GM21619 (cell line): ENCODE data around the gene GNAZ.

ENCODE experiments used
- ATAC-seq: cut with Tn5 transposase; IDR thresholded peaks from one replicate; pipeline ENCODE4 v1.9.1; 2021; ENCODE audit not compliant: unreplicated experiment

The GNAZ gene

GRCh38 chr22:23091760-23092159, 21.4 kb downstream of the GNAZ start:
- ATAC-seq = no peak

DNA sequence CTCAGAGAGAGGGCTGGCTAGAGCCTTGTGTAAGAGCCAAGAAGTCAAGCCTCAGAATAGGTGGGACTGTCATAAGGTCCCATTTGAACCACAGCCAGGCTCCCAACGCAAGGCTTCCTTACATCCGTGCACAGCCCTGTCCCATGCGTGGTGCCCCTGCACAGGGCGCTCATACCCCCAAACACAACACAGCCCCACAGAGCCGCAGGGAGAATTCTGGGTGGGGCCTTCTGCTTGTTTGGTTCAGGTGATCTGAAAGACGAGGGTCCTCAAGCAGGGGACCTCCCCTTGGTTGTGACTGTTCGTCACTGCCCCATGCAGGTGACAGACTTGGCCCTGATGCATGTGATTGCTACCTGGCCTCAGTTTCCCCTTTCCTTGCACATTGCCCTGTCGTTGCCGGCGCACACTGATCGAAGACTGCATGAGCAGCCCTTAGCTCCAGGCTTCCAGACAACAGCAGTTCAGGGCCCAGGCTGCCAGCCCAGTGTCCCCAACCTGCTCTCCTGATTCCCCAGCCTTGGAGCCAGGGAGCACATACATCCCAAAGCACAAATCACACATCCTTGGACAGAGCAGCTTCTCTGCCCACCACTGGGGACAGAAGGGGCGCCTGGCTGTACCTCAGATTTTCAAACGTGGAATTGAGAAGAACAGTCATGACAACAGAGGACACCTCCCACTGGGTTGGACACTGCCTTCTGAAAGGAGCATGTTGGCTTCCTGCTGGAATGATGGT, 22.1 kb downstream of the GNAZ start:
- ATAC-seq = no peak

DNA sequence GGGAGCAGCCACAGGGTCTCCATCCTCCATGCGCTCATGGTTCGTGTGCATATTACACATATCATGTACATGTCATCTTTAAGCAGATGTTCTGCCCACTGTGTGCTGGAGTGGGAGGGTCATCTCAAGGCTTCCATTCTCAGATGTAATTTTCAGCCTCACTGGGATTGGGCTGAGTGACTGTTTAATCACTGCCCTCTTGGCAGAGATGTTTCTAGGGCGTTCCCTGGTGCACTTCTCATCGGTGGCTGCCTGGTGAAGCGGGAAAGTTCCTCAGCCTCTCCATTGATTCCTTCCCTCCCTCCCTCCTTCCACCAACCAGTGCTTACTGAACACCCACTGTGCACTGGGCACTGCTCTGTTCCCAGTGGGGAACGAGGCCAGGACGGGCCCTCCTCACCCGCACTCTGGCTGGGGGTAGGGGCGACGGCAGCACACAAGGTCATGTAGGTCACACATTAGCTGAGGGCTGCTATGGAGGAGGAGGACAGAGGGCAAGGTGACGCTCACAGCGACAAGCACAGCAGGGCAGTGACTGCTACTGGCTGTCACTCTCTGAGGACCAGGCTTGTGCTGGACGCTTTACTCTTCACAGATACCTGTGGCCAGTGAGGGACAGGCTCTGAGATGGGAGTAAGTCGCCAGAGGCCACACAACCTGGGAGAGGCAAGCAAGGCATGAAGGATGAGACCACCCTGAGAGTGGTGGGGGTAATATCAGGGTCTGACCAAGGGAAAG, 22.9 kb downstream of the GNAZ start:
- no peak for ATAC-seq

DNA sequence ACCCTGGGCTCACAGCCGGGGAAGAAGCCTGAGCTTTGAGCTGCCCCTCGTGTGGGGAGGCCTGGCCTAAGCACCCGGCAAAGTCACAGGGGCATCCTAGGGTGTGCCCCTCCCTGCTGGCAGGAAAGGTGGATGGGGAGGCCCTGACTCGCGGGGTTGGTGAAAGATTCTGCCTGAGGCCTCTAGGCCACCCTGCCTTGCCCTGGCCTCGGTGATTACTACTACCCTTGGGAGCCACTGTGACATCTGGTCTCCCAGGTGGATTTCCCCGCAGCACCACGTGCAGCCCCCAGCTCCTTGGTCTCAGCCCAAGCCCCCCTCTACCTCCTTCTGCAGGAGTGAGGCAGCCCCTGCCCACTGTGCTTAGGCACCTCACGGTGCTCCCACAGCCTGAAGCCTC, 23.9 kb downstream of the GNAZ start:
- ATAC-seq = no peak

GRCh38 chr22:23094695-23095681, 24.7 kb downstream of the GNAZ start:
- ATAC-seq = no peak

GRCh38 chr22:23095733-23096342, 25.5 kb downstream of the GNAZ start:
- no peak for ATAC-seq

DNA sequence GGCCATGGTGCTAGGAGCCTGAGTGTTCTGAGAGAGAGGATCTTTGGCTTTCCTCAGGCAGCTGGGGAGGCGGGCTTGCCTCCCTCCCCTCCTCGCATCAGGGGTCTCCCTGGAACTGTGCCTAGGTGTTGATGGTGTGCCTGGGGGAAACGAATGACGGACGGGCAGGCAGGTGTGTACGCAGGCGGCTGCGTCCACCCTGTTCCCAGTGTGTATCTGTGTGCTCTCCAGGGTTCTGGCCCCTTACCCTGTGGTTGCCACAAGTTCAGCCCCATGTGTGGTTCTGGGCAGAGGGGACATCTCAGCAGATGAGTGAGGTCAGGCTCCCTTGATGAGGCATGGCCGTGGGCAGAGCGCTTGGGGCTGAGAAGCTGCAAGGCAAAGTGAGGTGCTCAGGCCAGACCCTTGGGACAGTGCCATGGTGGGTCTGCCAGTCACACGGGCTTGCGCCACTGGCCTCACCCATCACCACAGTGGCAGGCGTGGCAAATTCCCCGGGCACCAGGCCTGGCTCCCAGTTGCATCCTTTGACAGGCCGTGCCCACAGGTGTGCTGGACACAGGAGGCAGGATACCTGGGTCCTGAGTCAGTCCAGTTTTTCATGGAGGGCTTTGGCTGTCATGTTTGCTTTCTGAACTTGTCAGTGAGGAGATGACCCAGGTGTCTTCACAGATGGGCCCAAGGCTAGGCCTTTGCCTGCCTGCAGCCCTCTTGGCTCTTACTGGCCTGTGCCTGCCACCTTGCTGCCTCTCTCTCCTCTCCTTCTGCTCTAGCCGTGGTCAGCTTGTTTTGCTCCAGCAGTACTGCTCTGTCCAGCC, 27.3 kb downstream of the GNAZ start:
- no peak for ATAC-seq

DNA sequence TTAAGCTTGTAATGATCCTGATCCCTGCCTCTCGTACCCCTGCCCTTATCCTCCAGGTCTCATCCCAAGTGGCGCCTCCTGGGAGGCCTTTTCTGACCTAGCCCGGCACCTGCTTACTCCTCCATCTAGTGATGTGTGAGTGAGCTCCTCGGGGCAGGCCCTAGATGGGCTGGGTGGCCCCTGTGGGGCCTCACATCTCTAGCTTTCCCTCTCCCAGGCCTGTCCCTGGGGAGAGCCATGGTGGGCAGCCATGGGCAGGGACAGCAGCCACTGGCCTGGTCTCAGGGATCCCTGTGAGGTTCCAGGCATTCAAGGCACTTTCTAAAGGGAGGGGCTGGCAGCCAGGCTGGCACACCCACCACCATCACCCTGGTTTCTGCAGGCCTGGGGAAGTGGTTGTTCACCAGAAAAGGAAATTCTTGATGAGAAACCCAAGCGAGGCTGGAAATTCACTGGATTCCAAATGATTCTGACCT, 27.9 kb downstream of the GNAZ start:
- ATAC-seq = no peak

DNA sequence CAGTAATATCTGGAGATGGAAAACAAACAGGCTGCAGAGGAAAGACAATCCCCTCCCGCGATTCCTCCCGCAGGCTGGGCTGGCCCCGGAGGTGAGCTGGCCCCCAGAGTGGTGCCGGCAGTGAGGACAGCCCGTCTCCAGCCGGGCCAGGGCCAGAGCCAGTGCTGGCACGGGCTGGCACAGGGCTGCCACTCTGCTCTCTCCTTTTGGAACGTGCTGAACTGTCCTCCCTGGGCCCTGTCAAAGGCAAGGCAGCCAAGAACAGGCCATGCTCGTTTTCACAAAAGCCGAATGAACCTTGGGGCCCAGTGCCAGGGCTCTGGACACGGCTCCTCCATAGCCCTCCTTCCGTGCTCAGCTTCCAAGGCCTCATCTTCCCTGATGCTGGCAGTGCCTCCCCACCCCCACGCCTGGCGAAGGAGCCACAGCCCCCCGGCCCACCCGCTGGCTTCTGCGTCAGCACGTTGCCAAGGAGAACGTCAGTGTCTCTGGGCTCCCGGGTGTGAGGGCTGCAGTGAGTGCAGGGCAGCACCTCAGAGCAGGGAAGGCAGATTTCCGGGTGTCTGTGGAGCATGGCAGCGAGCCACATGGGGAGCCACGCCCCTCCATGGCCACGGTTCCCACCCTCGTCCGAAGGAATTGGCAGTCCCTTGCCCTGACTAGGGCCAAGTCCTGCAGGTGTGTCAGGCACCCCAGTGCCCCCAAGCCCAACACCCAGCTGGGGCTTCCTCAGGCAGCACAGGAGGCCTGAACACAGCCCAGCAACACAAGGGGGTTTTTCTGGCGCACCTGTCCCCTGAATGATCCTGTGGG, 28.6 kb downstream of the GNAZ start:
- no peak for ATAC-seq

DNA sequence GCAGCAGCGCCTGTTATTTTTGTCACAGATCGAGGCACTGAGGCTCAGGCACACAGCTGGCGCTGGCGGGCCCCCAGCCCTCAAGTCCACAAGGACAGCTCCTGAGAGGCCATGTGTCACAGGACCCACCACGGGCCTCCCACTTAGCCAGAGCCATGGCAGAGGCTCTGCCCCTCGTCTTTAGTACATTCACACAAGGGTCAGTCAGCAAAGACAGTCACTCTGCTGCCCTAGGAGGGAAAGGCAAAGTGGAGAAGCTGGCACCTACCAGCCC, 29.1 kb downstream of the GNAZ start:
- ATAC-seq = no peak

DNA sequence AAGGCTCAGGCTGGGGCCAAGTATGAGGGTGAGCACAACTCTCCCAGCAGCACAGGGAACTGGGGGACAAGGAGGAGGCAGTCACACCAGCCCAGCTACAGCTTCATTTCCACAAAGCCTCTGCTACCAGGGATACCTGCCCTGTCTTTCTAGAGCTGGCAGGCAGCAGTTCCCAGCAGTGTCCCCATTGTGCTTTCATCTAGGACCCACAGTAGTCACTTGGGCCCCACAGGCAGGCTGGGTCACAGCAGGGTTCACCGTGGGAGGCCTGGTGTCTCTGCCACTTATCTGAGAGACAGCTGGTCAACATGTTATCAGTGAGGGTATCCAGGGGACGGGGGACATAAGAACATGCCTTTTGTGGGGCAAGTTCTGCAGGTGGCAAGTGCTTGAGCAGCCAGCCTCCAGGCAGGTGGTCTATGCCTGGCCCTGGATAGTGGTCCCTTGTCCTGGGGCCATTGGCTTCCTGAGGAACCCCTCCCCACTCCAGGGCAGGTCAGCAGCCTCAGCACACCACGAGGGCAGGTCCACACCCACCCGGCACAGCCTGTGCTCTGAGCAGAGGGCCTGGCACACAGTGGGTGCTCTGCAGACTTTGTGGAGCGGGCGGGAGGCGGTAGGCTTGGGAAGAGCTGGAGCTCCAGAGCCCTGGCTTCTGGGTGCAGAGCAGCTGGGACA, 29.9 kb downstream of the GNAZ start:
- no peak for ATAC-seq

DNA sequence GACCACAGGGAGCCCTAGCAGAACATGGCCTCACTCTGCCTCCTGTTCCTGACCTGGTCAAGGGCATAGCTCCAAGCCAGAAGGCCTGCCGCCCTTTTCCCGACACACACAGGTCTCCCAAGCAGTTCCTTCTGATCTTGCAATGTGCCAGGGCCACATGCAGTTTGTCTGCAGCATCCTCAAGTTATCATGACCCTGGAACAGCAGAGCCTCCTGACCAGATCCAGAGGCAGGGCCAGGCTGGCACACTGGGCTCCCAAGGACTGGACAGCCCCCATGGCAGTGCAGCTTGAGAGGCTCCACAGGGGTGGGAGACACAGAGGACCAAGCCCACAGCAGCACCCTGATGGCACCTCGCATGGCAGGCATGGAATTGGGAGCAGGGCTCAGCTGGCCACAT, 31.2 kb downstream of the GNAZ start:
- no peak for ATAC-seq

DNA sequence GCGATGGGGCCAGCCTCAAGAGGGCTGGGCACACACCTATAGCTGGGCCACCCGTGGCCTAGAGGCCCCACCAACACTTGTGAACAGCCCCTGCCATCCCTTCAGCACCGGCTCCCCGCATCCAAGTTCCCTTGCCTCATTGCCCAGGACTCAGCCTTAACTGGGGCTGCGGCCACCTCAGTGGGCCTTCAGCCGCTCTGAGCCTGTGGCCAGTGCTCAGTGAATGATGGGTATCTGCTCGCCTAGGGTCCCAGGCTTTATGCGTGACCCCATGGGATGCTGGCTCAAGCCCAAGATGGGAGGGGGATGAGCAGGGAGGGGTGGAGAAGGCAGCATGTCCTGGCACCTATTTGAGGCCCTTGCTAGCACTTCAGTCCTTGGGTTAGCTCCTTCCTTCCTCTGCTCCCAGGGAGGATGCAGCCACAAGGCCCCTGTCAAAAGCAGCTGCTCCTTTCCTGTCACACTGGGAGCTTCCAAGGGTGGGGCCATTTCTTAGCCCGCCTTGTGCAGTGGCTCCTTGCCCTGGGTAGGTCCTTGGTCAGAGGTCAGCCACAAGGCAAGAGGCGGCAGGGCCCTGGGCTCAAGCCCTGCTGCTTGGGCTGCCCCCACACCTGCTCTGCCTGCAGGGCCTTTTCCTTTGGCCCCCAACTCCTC, 31.8 kb downstream of the GNAZ start:
- no peak for ATAC-seq

DNA sequence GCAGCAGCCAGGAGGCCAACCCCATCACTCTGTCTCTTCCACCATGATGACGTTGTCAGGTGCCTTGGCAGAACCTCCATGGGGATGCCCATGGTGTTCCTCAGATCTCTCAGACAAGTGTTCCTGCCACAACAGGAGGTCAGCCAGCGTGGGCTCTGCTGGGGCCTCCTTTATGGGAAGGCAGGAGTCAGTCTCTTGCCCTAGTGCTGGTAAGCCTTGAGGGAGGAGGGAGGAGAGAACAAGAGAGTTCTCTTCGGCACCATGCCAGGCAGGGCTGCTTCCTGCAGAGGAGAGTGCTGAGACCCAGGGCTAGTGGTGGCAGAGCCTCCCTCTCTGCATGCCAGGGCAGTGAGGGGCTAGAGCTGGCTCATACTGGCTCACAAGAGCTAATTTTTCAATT, 32.5 kb downstream of the GNAZ start:
- ATAC-seq = no peak

- ATAC-seq = no peak
Measured at GRCh38 chr22:23103199-23103954, 33.1 kb downstream of the GNAZ start.

- no peak for ATAC-seq
Measured at GRCh38 chr22:23104187-23104971, 34.1 kb downstream of the GNAZ start.

GRCh38 chr22:23105304-23105703, 35.0 kb downstream of the GNAZ start:
- ATAC-seq = no peak
